Measurements from ENCODE around the gene NDP.

The NDP gene

GRCh38 chrX:43964936-43965335 is 8.3 kb downstream of the NDP start:
- Histone ChIP-seq H3K27me3 (peaks cover 21 to 30% (median 28%) of the 10 kb centered on the region in 11 experiments; a peak in 21 of 22 replicates), H3K4me2 (no peak overlapping the region), H3K27ac (no peak overlapping the region), H3K9me3 (replicated peaks in 1 of 11) (peaks cover 0 to 9% (median 6%) of the 10 kb centered on the region in 11 experiments; a peak in 4 of 22 replicates), H3K4me3 (no peak overlapping the region), H4K20me1 (no peaks in the 10 kb centered on the region), H3K36me3 (no peaks in the 10 kb centered on the region), H3K9ac (no peak overlapping the region), H3K4me1 (peaks cover 0 to 6% (median 0%) of the 10 kb centered on the region in 10 experiments; a peak in 1 of 20 replicates)
- no peak for TF ChIP-seq Cebpa-rat (IDR thresholded peaks at IDR 0.05)

GRCh38 chrX:43963726-43964125 is 9.5 kb downstream of the NDP start:
- no peak for TF ChIP-seq Cebpa-rat (IDR thresholded peaks at IDR 0.05)
- Histone ChIP-seq H3K9ac (no peak overlapping the region), H3K36me3 (no peaks in the 10 kb centered on the region), H3K4me3 (no peak overlapping the region), H4K20me1 (no peaks in the 10 kb centered on the region), H3K4me2 (no peak overlapping the region), H3K27me3 (peaks cover 9 to 18% (median 15%) of the 10 kb centered on the region in 11 experiments; a peak in 20 of 22 replicates), H3K4me1 (peaks cover 0 to 6% (median 0%) of the 10 kb centered on the region in 10 experiments; a peak in 1 of 20 replicates), H3K27ac (no peak overlapping the region), H3K9me3 (replicated peaks in 1 of 11) (peaks cover 0 to 9% (median 6%) of the 10 kb centered on the region in 11 experiments; a peak in 4 of 22 replicates)

GRCh38 chrX:43962636-43963035 is 10.6 kb downstream of the NDP start:
- H3K36me3 ChIP-seq, result no peaks in the 10 kb centered on the region
- H3K9ac ChIP-seq, result no peak overlapping the region
- peaks cover 0 to 8% (median 5%) of the 10 kb centered on the region in 11 experiments; a peak in 12 of 22 replicates for H3K27me3 ChIP-seq
- H3K9me3 ChIP-seq (replicated peaks in 1 of 11), result peaks cover 0 to 9% (median 6%) of the 10 kb centered on the region in 11 experiments; a peak in 4 of 22 replicates
- H3K4me2 ChIP-seq, result no peak overlapping the region
- no peak overlapping the region for H3K4me3 ChIP-seq
- H3K4me1 ChIP-seq, result 0 out of 20 replicates have a peak, but pooled peaks cover 0 to 3% (median 0%) of the 10 kb centered on the region in 10 experiments
- no peak for TF ChIP-seq Cebpa-rat (IDR thresholded peaks at IDR 0.05)
- no peak overlapping the region for H3K27ac ChIP-seq
- H4K20me1 ChIP-seq, result no peaks in the 10 kb centered on the region

GRCh38 chrX:43961699-43962098 is 11.5 kb downstream of the NDP start:
- Histone ChIP-seq H3K27ac (no peak overlapping the region), H3K9me3 (replicated peaks in 1 of 11) (peaks cover 0 to 9% (median 6%) of the 10 kb centered on the region in 11 experiments; a peak in 4 of 22 replicates), H4K20me1 (no peaks in the 10 kb centered on the region), H3K9ac (no peak overlapping the region), H3K27me3 (peaks cover 0 to 7% (median 0%) of the 10 kb centered on the region in 11 experiments; a peak in 3 of 22 replicates), H3K4me3 (no peak overlapping the region), H3K36me3 (no peaks in the 10 kb centered on the region), H3K4me1 (0 out of 20 replicates have a peak, but pooled peaks cover 0 to 3% (median 0%) of the 10 kb centered on the region in 10 experiments), H3K4me2 (no peak overlapping the region)
- TF ChIP-seq Cebpa-rat (IDR thresholded peaks at IDR 0.05), result no peak

GRCh38 chrX:43958529-43958928 is 14.7 kb downstream of the NDP start:
- Histone ChIP-seq H3K36me3 (no peaks in the 10 kb centered on the region), H3K4me2 (peak overlapping the region in 1 of 11 experiments; percentile 38; a peak in 2 of 22 replicates), H3K9ac (no peak overlapping the region), H3K27me3 (peaks cover 0 to 9% (median 0%) of the 10 kb centered on the region in 11 experiments; a peak in 2 of 22 replicates), H3K4me3 (no peak overlapping the region), H4K20me1 (no peaks in the 10 kb centered on the region), H3K9me3 (replicated peaks in 1 of 11) (peaks cover 0 to 9% (median 6%) of the 10 kb centered on the region in 11 experiments; a peak in 4 of 22 replicates), H3K4me1 (0 out of 20 replicates have a peak, but pooled peaks cover 0 to 3% (median 0%) of the 10 kb centered on the region in 10 experiments), H3K27ac (no peak overlapping the region)
- TF ChIP-seq Cebpa-rat (IDR thresholded peaks at IDR 0.05), result no peak

- Histone ChIP-seq H4K20me1 (no peaks in the 10 kb centered on the region), H3K4me3 (no peak overlapping the region), H3K4me2 (no peak overlapping the region), H3K27me3 (peaks cover 0 to 9% (median 0%) of the 10 kb centered on the region in 11 experiments; a peak in 2 of 22 replicates), H3K4me1 (0 out of 20 replicates have a peak, but pooled peaks cover 0 to 3% (median 0%) of the 10 kb centered on the region in 10 experiments), H3K9me3 (replicated peaks in 1 of 11) (no peaks in the 10 kb centered on the region), H3K9ac (no peak overlapping the region), H3K36me3 (no peaks in the 10 kb centered on the region), H3K27ac (no peak overlapping the region)
- no peak for TF ChIP-seq Cebpa-rat (IDR thresholded peaks at IDR 0.05)
Observed at GRCh38 chrX:43956034-43956433, 17.2 kb downstream of the NDP start.

- Histone ChIP-seq H3K9me3 (replicated peaks in 1 of 11) (no peaks in the 10 kb centered on the region), H3K4me2 (no peak overlapping the region), H3K36me3 (no peaks in the 10 kb centered on the region), H3K27ac (no peak overlapping the region), H3K4me1 (0 out of 20 replicates have a peak, but pooled peaks cover 0 to 8% (median 0%) of the 10 kb centered on the region in 10 experiments), H3K4me3 (no peak overlapping the region), H3K9ac (no peak overlapping the region), H3K27me3 (peaks cover 0 to 9% (median 0%) of the 10 kb centered on the region in 11 experiments; a peak in 2 of 22 replicates), H4K20me1 (no peaks in the 10 kb centered on the region)
- TF ChIP-seq Cebpa-rat (IDR thresholded peaks at IDR 0.05), result no peak
Observed at GRCh38 chrX:43953218-43953617, 20.0 kb downstream of the NDP start.

GRCh38 chrX:43949669-43950068 is 23.5 kb downstream of the NDP start:
- Histone ChIP-seq H3K4me1 (0 out of 20 replicates have a peak, but pooled peaks cover 0 to 8% (median 0%) of the 10 kb centered on the region in 10 experiments), H3K4me2 (peak overlapping the region in 5 of 11 experiments; percentile 2 to 25 (median 21); a peak in 4 of 22 replicates), H3K9me3 (replicated peaks in 1 of 11) (no peaks in the 10 kb centered on the region), H3K9ac (no peak overlapping the region), H4K20me1 (no peaks in the 10 kb centered on the region; a peak in 1 of 22 replicates), H3K27me3 (peaks cover 0 to 9% (median 0%) of the 10 kb centered on the region in 11 experiments; a peak in 2 of 22 replicates), H3K36me3 (no peaks in the 10 kb centered on the region), H3K27ac (no peak overlapping the region), H3K4me3 (no peak overlapping the region)
- TF ChIP-seq Cebpa-rat (IDR thresholded peaks at IDR 0.05), result no peak

GRCh38 chrX:43940816-43941474 is 32.2 kb downstream of the NDP start:
- H4K20me1 ChIP-seq, result no peaks in the 10 kb centered on the region; a peak in 1 of 22 replicates
- H3K4me3 ChIP-seq, result no peak overlapping the region
- H3K4me1 ChIP-seq, result peaks cover 0 to 6% (median 0%) of the 10 kb centered on the region in 10 experiments; a peak in 1 of 20 replicates
- H3K36me3 ChIP-seq, result no peaks in the 10 kb centered on the region
- H3K27me3 ChIP-seq, result no peaks in the 10 kb centered on the region; a peak in 2 of 22 replicates
- no peak overlapping the region for H3K27ac ChIP-seq
- H3K9me3 ChIP-seq (replicated peaks in 1 of 11), result no peaks in the 10 kb centered on the region
- no peak for TF ChIP-seq Cebpa-rat (IDR thresholded peaks at IDR 0.05)
- no peak overlapping the region for H3K9ac ChIP-seq
- H3K4me2 ChIP-seq, result no peak overlapping the region
